ENCODE results near the gene ZNF506. TPM values are rescaled to one million over a fixed set of nuclear protein-coding genes. Genes with fewer than 3 reads are reported as not detected.

Gene ZNF506
- total RNA-seq, 1 donor from 2014 or later: 12.9 TPM

- Histone ChIP-seq H3K4me3 (ENCODE audit: insufficient read depth, low read depth, low read length) (peak within 1 kb of the TSS; percentile 78), H3K9ac (ENCODE audit: low read length) (peak within 1 kb of the TSS; percentile 91), H4K20me1 (ENCODE audit: insufficient read depth, low read length) (peaks cover 4% of the 10 kb centered on the region), H3K4me2 (ENCODE audit: low read length) (peak within 1 kb of the TSS; percentile 91), H2AFZ (ENCODE audit: low read depth, low read length) (peak within 1 kb of the TSS; percentile 99), H3K36me3 (ENCODE audit: insufficient read depth, low read length) (no peaks in the 10 kb centered on the region), H3K27ac (ENCODE audit: low read depth, low read length) (peak within 1 kb of the TSS; percentile 80), H3K9me3 (ENCODE audit: insufficient read depth, low read depth, low read length) (peaks cover 6% of the 10 kb centered on the region), H3K27me3 (ENCODE audit: insufficient read depth, low read length) (no peaks in the 10 kb centered on the region), H3K79me2 (ENCODE audit: insufficient read depth, low read length) (peaks cover 47% of the 10 kb centered on the region), H3K4me1 (ENCODE audit: insufficient read depth, low read length) (no peaks in the 10 kb centered on the region)
- Mint-ChIP-seq H3K36me3 (ENCODE audit: low read depth, unreplicated experiment) (peaks cover 9% of the 10 kb centered on the region), H3K27me3 (ENCODE audit: low read depth, unreplicated experiment) (no peaks in the 10 kb centered on the region), H3K4me3 (ENCODE audit: unreplicated experiment) (peak within 1 kb of the TSS; percentile 100), H3K9me3 (ENCODE audit: unreplicated experiment) (peaks cover 16% of the 10 kb centered on the region), H3K27ac (ENCODE audit: unreplicated experiment) (peak within 1 kb of the TSS; percentile 99), H3K4me1 (ENCODE audit: low read depth, unreplicated experiment) (peaks cover 10% of the 10 kb centered on the region)
- FAIRE-seq (no peak), DNase-seq (ENCODE audit: low read depth) (peak; percentile 90)
- TF ChIP-seq EZH2 (IDR thresholded peaks at IDR 0.05; ENCODE audit: insufficient read depth, low read length) (no peak), CTCF (IDR thresholded peaks at IDR 0.05; ENCODE audit: insufficient read depth, low read depth, low read length) (no peak)
Measured at GRCh38 chr19:19865750-19866610, 44.4 kb upstream of the ZNF506 start, which contains the start of gene ZNF253. Gene ZNF253, plus strand, starts transcription at chr19:19865882. Its CDS starts 115 bp downstream, at chr19:19865997.

- Mint-ChIP-seq H3K4me3 (ENCODE audit: unreplicated experiment) (peak overlapping the region; percentile 81), H3K4me1 (ENCODE audit: low read depth, unreplicated experiment) (no peaks in the 10 kb centered on the region), H3K27ac (ENCODE audit: unreplicated experiment) (no peak overlapping the region), H3K27me3 (ENCODE audit: low read depth, unreplicated experiment) (no peaks in the 10 kb centered on the region), H3K36me3 (ENCODE audit: low read depth, unreplicated experiment) (peaks cover 6% of the 10 kb centered on the region), H3K9me3 (ENCODE audit: unreplicated experiment) (peaks cover 38% of the 10 kb centered on the region)
- DNase-seq (ENCODE audit: low read depth): no peak
- Histone ChIP-seq H3K9ac (ENCODE audit: low read length) (no peak overlapping the region), H3K27me3 (ENCODE audit: insufficient read depth, low read length) (no peaks in the 10 kb centered on the region), H3K4me3 (ENCODE audit: insufficient read depth, low read depth, low read length) (no peak overlapping the region), H3K36me3 (ENCODE audit: insufficient read depth, low read length) (no peaks in the 10 kb centered on the region), H2AFZ (ENCODE audit: low read depth, low read length) (peak overlapping the region; percentile 60), H3K4me1 (ENCODE audit: insufficient read depth, low read length) (no peaks in the 10 kb centered on the region), H3K9me3 (ENCODE audit: insufficient read depth, low read depth, low read length) (peaks cover 8% of the 10 kb centered on the region), H3K4me2 (ENCODE audit: low read length) (no peak overlapping the region), H4K20me1 (ENCODE audit: insufficient read depth, low read length) (no peaks in the 10 kb centered on the region), H3K79me2 (ENCODE audit: insufficient read depth, low read length) (no peaks in the 10 kb centered on the region), H3K27ac (ENCODE audit: low read depth, low read length) (no peak overlapping the region)
- no peak for TF ChIP-seq CTCF (IDR thresholded peaks at IDR 0.05; ENCODE audit: insufficient read depth, low read depth, low read length)
- no peak for TF ChIP-seq EZH2 (IDR thresholded peaks at IDR 0.05; ENCODE audit: insufficient read depth, low read length)
- FAIRE-seq: no peak
Measured at GRCh38 chr19:19860756-19861390, 39.3 kb upstream of the ZNF506 start.

Measured in astrocyte (in vitro differentiated cells and primary cell).